ENCODE data around the gene MAP4K4.

DNA sequence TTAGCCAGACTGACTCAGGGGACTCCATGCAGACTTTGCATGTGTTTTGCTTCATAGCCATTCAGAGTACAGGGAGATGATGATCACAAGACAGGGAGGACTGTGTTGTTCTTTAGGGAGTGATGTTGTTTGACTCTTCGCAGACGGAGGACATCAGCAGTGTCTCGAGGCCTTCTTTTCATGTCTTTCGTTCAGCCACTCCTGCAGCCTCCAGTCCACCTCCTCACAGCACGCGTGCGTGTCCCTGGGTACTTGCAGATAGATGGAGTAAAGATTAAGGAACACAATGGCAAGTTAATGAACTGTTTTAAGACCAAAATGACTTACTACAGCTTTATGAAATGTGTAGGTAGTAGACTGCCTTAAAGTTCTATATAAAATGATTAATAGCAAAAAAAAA, 114.7 kb downstream of the MAP4K4 start:
- TF ChIP-seq, protein P1, sequence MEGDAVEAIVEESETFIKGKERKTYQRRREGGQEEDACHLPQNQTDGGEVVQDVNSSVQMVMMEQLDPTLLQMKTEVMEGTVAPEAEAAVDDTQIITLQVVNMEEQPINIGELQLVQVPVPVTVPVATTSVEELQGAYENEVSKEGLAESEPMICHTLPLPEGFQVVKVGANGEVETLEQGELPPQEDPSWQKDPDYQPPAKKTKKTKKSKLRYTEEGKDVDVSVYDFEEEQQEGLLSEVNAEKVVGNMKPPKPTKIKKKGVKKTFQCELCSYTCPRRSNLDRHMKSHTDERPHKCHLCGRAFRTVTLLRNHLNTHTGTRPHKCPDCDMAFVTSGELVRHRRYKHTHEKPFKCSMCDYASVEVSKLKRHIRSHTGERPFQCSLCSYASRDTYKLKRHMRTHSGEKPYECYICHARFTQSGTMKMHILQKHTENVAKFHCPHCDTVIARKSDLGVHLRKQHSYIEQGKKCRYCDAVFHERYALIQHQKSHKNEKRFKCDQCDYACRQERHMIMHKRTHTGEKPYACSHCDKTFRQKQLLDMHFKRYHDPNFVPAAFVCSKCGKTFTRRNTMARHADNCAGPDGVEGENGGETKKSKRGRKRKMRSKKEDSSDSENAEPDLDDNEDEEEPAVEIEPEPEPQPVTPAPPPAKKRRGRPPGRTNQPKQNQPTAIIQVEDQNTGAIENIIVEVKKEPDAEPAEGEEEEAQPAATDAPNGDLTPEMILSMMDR (IDR thresholded peaks at IDR 0.05; ENCODE audit: low read length), result no peak
- TF ChIP-seq EZH2phosphoT487 (IDR thresholded peaks at IDR 0.05; ENCODE audit: low read length), result no peak
